GM18867 (cell line): Measurements from ENCODE around the gene CA11.
"Not testable (repeated sequence)": the region's sequence is repeated elsewhere in the genome, so short reads cannot be mapped to it uniquely, and the experiment has no call there.

Source experiments
- ATAC-seq: cut with Tn5 transposase; IDR thresholded peaks from one replicate; pipeline ENCODE4 v1.9.1; 2021; ENCODE audit warnings: mild to moderate bottlenecking, moderate library complexity; ENCODE audit not compliant: unreplicated experiment

Gene CA11

GRCh38 chr19:48644355-48644754 lies 1.6 kb downstream of the CA11 start:
- ATAC-seq, result no peak

- no peak for ATAC-seq
Observed at GRCh38 chr19:48642862-48643261, 3.1 kb downstream of the CA11 start.

GRCh38 chr19:48641850-48642249 lies 4.1 kb downstream of the CA11 start:
- ATAC-seq, result no peak

DNA sequence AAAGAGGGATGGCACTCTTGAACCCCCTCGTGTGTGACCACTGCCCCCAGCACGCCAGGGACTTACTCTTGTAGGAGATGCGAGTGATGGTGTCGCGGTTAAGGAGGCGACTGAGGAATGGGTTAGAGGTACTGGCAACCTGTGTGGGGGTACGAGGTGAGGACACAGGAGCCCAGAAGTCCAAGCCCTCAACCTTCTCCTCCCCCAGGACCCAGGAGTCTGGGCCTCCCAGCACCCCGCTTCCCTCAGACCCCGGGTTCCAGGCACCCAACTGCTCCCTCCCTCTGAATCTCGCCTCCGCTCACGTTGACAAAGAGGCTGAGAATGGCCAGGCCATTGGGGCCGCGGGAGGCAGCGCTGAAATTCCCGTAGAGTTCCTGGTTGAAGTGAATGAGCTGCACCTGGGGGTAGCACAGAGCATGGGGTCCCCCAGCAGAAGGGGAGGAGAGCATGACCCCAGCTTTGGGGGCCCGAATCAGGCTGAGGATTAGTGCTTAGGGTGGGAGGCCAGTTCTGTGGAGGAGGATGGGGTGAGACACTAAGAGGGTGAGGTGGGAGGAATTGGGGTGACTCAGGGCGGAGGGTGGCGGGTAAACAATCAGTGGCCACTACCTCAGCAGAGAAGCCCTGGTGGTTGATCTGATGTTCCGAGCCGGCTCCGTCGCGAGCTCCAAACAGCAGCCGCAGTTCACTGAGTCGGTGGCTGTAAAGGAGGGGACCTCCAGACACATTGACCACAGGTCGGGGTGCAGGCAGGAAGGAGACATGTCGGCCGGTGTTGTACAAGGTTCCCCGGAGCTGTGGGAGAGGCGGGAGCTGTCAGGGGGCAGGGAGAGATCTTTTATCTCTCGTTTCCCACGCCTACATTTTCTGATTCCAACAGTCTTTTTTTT lies 6.3 kb downstream of the CA11 start:
- no peak for ATAC-seq

DNA sequence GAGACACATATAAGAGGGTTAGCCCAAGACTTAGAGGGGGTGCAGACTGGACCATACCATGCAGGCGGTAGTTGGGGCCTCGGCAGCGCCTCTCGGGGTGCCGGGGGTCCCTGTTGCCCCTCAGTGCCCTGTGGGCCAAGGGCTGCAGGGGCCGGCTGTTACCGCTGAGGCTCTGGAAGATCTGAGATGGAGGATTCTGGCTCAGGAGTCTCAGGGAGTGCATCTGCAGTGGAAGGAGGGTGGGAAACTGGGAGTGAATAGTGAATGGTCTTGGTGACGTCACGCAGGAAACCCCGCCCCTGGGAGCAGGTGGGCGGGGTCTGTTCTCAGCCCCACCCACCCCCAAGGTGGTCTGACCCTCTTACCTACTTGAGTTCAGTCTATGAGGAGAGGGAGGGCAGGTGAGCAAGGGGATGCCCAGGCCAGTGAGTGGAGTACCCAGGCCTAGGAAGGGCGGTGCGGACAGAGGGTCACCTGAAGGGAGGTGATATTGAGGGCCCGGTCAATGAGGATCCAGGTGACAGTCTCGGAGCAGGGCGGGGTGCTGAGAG lies 7.1 kb downstream of the CA11 start:
- ATAC-seq, result no peak

- peak; percentile 13 for ATAC-seq
Observed at GRCh38 chr19:48637948-48638830, 7.8 kb downstream of the CA11 start.

GRCh38 chr19:48637449-48637947 lies 8.5 kb downstream of the CA11 start:
- peak; percentile 74 for ATAC-seq

- ATAC-seq, result no peak
Observed at GRCh38 chr19:48636859-48637448, 9.0 kb downstream of the CA11 start, which contains the start of gene DBP. Gene DBP, minus strand, starts transcription at chr19:48637379. Its CDS starts 385 bp downstream, at chr19:48636994.

DNA sequence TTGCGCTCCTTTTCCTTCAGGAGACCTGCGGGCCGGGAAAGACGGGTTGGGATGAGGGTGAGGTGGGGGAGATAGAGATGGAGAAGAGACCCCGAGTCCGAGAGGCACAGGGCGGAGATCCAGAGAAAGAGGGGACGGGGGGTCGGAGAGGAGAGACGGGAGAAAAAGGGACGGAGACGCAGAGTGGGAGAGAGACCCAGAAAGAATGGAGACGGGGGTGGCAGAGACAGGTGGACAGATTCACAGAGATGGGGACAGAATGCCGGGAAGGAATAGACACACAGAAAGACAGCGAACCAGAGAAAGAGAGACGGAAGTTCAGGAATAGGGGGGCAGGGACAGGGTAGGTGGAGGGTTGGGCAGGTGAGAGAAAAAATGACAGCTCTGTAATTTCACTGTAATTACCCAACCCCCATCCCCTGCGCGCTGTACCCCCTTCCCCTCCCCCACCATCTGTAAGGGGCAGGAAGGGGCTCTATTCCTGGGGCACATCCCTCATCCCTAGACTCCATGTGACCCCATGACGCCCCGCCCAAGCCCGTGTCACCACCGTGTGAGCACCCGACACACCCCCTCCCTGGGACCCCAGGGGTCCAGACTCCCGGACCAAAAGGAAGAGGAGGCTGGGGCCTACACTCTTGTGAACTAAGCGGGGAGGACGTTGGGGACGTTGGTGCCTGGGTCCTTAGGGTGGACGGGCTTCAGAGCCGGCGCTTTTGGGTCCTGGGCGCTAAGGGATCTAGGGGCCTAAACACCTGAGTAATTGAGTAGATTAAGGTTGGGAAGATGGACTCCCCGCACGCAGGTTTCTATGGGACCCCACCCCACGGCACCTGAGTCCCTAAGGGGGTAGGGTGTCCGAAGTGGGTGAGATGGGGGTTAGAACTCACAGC lies 9.8 kb downstream of the CA11 start:
- ATAC-seq, result no peak

GRCh38 chr19:48635263-48635965 lies 10.6 kb downstream of the CA11 start:
- no peak for ATAC-seq

DNA sequence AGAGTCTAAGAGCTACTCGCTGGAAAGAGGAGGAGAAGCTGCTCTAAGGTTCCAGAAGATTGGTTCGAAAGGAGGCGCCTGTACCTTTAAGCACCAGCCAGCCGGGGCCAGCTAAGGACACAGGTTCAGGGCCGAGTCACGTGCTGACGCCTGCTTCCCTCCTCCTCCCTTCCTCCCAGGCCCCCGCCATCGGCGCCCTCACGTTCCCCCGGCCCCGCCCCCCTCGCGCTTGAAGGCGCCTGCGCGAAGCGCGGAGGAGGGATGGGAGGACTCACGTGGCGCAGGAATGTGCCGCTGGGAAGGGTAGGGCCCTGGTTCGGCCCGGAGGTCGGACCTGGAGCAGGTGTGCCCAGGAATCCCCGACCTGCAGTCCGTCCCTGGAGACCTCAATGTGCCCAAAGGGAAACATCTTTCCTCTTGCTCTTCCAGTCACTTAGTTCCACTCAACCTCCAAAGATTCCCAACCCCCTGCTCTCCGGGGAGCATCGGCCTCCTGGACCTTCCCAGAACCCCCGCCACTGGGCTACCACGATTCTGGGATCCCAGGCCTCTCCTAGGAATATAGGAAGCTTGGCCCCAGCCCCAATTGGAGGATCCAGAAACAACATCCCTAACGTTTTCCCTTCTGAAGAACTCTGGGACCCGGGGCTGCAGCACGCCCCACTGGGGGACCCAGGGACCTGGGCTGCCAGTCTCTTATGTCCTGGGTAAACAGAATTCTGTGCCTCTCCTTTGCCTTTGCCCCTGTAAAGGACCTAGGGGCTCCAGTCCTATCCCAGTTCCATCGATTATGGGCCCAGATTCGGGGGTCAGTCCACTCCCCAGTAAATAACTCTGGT lies 11.3 kb downstream of the CA11 start:
- ATAC-seq, result peak; percentile 36

GRCh38 chr19:48634036-48634342 lies 12.0 kb downstream of the CA11 start:
- no peak for ATAC-seq

DNA sequence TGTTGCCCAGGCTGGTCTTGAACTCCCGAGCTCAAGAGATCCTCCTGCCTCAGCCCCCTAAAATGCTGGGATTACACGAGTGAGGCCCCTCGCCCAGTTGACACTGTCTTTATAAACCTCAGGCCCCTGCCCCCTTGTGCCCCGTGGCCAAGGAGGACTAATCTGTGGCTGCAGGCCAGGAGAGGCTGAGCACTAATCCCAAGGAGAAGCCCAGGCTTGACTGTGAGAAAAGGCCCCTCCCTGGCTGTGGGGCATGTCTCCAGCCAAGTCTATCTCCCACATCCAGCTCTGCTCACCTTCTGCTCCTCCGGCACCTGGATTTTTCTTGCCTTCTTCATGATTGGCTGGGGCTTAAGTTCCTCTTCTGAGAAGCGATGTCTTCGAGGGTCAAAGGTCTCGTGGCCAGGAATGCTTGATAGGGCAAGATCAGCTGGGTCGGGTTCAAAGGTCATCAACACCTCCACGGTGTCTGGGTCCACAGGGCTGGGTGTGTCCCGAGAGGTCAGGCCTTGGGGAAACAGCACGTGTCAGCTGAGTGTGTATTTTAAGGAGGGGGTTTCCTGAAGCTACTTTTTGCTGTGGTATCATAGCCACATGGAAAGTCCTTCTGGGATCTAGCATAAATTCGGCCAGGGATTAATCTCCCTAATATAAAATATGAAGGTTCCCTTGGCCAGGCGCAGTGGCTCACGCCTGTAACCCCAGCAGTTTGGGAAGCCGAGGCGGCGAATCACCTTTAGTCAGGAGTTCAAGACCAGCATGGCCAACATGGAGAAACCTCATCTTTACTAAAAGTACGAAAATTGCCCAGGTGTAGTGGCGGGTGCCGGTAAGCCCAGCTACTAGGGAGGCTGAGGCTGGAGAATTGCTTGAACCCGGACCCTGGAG lies 12.6 kb downstream of the CA11 start:
- no peak for ATAC-seq

DNA sequence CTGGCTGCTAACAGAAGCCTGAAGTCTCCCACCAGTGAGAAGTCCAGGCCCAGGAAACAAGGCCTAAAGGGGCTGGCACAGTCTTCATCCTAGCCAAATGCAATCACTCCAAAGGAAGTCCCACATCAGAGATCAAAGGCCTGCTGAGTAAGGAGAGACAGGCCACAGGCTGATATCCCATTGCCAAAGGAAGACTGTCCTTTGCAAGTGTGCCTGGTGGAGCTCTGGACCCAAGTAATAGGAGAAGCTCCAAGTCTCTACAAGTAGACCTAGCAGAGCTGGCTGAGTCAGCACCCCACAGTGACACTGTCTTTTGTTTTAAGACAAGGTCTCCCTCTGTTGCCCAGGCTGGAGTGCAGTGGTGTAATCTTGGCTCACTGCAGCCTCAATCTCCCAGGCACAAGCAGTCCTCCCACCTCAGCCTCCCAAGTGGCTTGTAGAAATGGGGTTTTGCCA lies 13.3 kb downstream of the CA11 start:
- ATAC-seq, result no peak

GRCh38 chr19:48632286-48632685 lies 13.7 kb downstream of the CA11 start:
- not testable (repeated sequence) for ATAC-seq

DNA sequence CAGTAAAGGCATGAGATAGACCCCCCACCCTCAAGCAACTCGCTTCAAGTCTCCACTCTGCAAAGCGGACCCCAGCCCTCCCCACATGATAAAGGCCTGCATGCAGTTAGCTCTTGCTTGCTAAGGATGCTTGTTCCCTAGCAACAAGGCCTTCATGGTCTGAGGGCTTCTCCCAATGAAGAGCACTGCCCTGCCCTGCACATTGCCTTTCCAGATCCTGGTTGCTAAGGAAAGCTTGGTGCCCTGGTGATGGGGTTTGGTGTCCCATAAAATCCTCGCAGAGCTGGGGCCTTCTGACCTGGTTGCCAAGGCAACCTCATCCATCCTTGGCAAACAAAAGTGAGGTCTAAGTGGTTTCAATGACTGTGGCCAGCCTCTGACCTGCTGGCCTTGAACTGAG lies 14.8 kb downstream of the CA11 start:
- ATAC-seq, result no peak

- no peak for ATAC-seq
Observed at GRCh38 chr19:48630296-48631063, 15.5 kb downstream of the CA11 start.
